Activated naive CD4-positive, alpha-beta T cell treated with anti-CD3 and anti-CD28 coated beads, Interleukin-2, amount 10 ng/mL, durations not matched to agents 7 days and 5 days (primary cell): ENCODE data around the gene GLYR1.

ENCODE experiments used
- CTCF ChIA-PET: fragments of 350-600 bp; sonication (Branson Sonifier 250); formaldehyde crosslinking; loops from one replicate; lab custom pipeline; 2021; ENCODE audit warnings: antibody characterized with exemption; lab: Charles Lee
- DNase-seq: peaks from one replicate; pipeline ENCODE4 v3.0.0-alpha.2; 2020
- H3K27ac Mint-ChIP-seq: one replicate; pipeline ENCODE4 v1.8.0; 2021; ENCODE audit warnings: mild to moderate bottlenecking, moderate library complexity, mixed read lengths
- H3K27me3 Mint-ChIP-seq: one replicate; pipeline ENCODE4 v1.8.0; 2021; ENCODE audit warnings: mild to moderate bottlenecking, mixed read lengths
- H3K36me3 Mint-ChIP-seq: one replicate; pipeline ENCODE4 v1.8.0; 2021; ENCODE audit warnings: mixed read lengths
- H3K4me1 Mint-ChIP-seq: one replicate; pipeline ENCODE4 v1.8.0; 2021; ENCODE audit warnings: mixed read lengths
- H3K4me3 Mint-ChIP-seq: one replicate; pipeline ENCODE4 v1.8.0; 2021; ENCODE audit warnings: mild to moderate bottlenecking, moderate library complexity, mixed read lengths
- H3K9me3 Mint-ChIP-seq: one replicate; pipeline ENCODE4 v1.8.0; 2021; ENCODE audit warnings: mixed read lengths

The GLYR1 gene

GRCh38 chr16:4869147-4869805 lies 22.2 kb upstream of the GLYR1 start:
- Mint-ChIP-seq H3K4me3 (no peak overlapping the region), H3K36me3 (peaks cover 48% of the 10 kb centered on the region), H3K27ac (peak overlapping the region; percentile 26), H3K9me3 (no peaks in the 10 kb centered on the region), H3K27me3 (no peaks in the 10 kb centered on the region), H3K4me1 (peaks cover 13% of the 10 kb centered on the region)
- no peak for DNase-seq
- CTCF ChIA-PET = no interaction called here

GRCh38 chr16:4868535-4868934 lies 21.4 kb upstream of the GLYR1 start:
- CTCF ChIA-PET = no interaction called here
- Mint-ChIP-seq H3K4me3 (no peak overlapping the region), H3K9me3 (no peaks in the 10 kb centered on the region), H3K27me3 (no peaks in the 10 kb centered on the region), H3K27ac (no peak overlapping the region), H3K36me3 (peaks cover 48% of the 10 kb centered on the region), H3K4me1 (peaks cover 13% of the 10 kb centered on the region)
- no peak for DNase-seq

GRCh38 chr16:4868026-4868425 lies 20.9 kb upstream of the GLYR1 start:
- H3K9me3 Mint-ChIP-seq = no peaks in the 10 kb centered on the region
- DNase-seq = no peak
- H3K27ac Mint-ChIP-seq = no peak overlapping the region
- H3K4me3 Mint-ChIP-seq = no peak overlapping the region
- CTCF ChIA-PET = no interaction called here
- peaks cover 13% of the 10 kb centered on the region for H3K4me1 Mint-ChIP-seq
- peaks cover 44% of the 10 kb centered on the region for H3K36me3 Mint-ChIP-seq
- no peaks in the 10 kb centered on the region for H3K27me3 Mint-ChIP-seq

GRCh38 chr16:4866586-4866985 lies 19.5 kb upstream of the GLYR1 start:
- CTCF ChIA-PET = no interaction called here

GRCh38 chr16:4865231-4865860 lies 18.3 kb upstream of the GLYR1 start:
- Mint-ChIP-seq H3K9me3 (no peaks in the 10 kb centered on the region), H3K36me3 (peaks cover 36% of the 10 kb centered on the region), H3K4me1 (no peaks in the 10 kb centered on the region), H3K27ac (no peak overlapping the region), H3K4me3 (no peak overlapping the region), H3K27me3 (no peaks in the 10 kb centered on the region)
- DNase-seq = no peak
- CTCF ChIA-PET = no interaction called here

More at GRCh38 chr16:4866586-4866985, 19.5 kb upstream of the GLYR1 start:
- H3K4me3 Mint-ChIP-seq = no peak overlapping the region
- DNase-seq = no peak
- peaks cover 7% of the 10 kb centered on the region for H3K4me1 Mint-ChIP-seq
- peaks cover 38% of the 10 kb centered on the region for H3K36me3 Mint-ChIP-seq
- H3K9me3 Mint-ChIP-seq = no peaks in the 10 kb centered on the region
- H3K27me3 Mint-ChIP-seq = no peaks in the 10 kb centered on the region
- H3K27ac Mint-ChIP-seq = no peak overlapping the region

GRCh38 chr16:4864728-4865127 lies 17.6 kb upstream of the GLYR1 start:
- H3K36me3 Mint-ChIP-seq = peaks cover 34% of the 10 kb centered on the region
- CTCF ChIA-PET = no interaction called here
- H3K27me3 Mint-ChIP-seq = no peaks in the 10 kb centered on the region
- H3K27ac Mint-ChIP-seq = no peak overlapping the region
- H3K9me3 Mint-ChIP-seq = no peaks in the 10 kb centered on the region
- no peak for DNase-seq
- no peaks in the 10 kb centered on the region for H3K4me1 Mint-ChIP-seq
- no peak overlapping the region for H3K4me3 Mint-ChIP-seq

GRCh38 chr16:4862639-4863038 lies 15.6 kb upstream of the GLYR1 start:
- Mint-ChIP-seq H3K27ac (no peak overlapping the region), H3K4me1 (no peaks in the 10 kb centered on the region), H3K36me3 (peaks cover 47% of the 10 kb centered on the region), H3K9me3 (no peaks in the 10 kb centered on the region), H3K4me3 (no peak overlapping the region), H3K27me3 (no peaks in the 10 kb centered on the region)
- CTCF ChIA-PET = interaction anchor here (1.2 kb wide), 1 partner anchor 69 kb away, joined by 4 read pairs; no protein-coding TSS in a partner anchor
- no peak for DNase-seq

GRCh38 chr16:4860727-4861342 lies 13.7 kb upstream of the GLYR1 start:
- Mint-ChIP-seq H3K9me3 (no peaks in the 10 kb centered on the region), H3K4me1 (no peaks in the 10 kb centered on the region), H3K36me3 (peaks cover 47% of the 10 kb centered on the region), H3K4me3 (no peak overlapping the region), H3K27ac (no peak overlapping the region), H3K27me3 (no peaks in the 10 kb centered on the region)
- CTCF ChIA-PET = no interaction called here
- no peak for DNase-seq

GRCh38 chr16:4859900-4860255 lies 12.8 kb upstream of the GLYR1 start:
- Mint-ChIP-seq H3K36me3 (peaks cover 48% of the 10 kb centered on the region), H3K9me3 (no peaks in the 10 kb centered on the region), H3K27me3 (no peaks in the 10 kb centered on the region), H3K27ac (no peak overlapping the region), H3K4me3 (no peak overlapping the region), H3K4me1 (no peaks in the 10 kb centered on the region)
- CTCF ChIA-PET = no interaction called here
- no peak for DNase-seq

- no peak for DNase-seq
- Mint-ChIP-seq H3K36me3 (peaks cover 47% of the 10 kb centered on the region), H3K4me3 (no peak overlapping the region), H3K27ac (no peak overlapping the region), H3K4me1 (no peaks in the 10 kb centered on the region), H3K27me3 (no peaks in the 10 kb centered on the region), H3K9me3 (no peaks in the 10 kb centered on the region)
- CTCF ChIA-PET = no interaction called here
Observed at GRCh38 chr16:4859190-4859899, 12.3 kb upstream of the GLYR1 start.

- no peaks in the 10 kb centered on the region for H3K9me3 Mint-ChIP-seq
- no peak overlapping the region for H3K4me3 Mint-ChIP-seq
- H3K27me3 Mint-ChIP-seq = no peaks in the 10 kb centered on the region
- CTCF ChIA-PET = no interaction called here
- no peak overlapping the region for H3K27ac Mint-ChIP-seq
- DNase-seq = no peak
- H3K36me3 Mint-ChIP-seq = peaks cover 52% of the 10 kb centered on the region
- H3K4me1 Mint-ChIP-seq = peaks cover 17% of the 10 kb centered on the region
Observed at GRCh38 chr16:4855804-4856203, 8.7 kb upstream of the GLYR1 start.

- CTCF ChIA-PET = no interaction called here
- no peaks in the 10 kb centered on the region for H3K9me3 Mint-ChIP-seq
- H3K36me3 Mint-ChIP-seq = peaks cover 49% of the 10 kb centered on the region
- no peak for DNase-seq
- peaks cover 21% of the 10 kb centered on the region for H3K4me1 Mint-ChIP-seq
- H3K4me3 Mint-ChIP-seq = no peak overlapping the region
- H3K27me3 Mint-ChIP-seq = no peaks in the 10 kb centered on the region
- H3K27ac Mint-ChIP-seq = no peak overlapping the region
Observed at GRCh38 chr16:4855371-4855770, 8.3 kb upstream of the GLYR1 start.

GRCh38 chr16:4852221-4852872 lies 5.3 kb upstream of the GLYR1 start:
- CTCF ChIA-PET = no interaction called here
- no peak overlapping the region for H3K4me3 Mint-ChIP-seq
- H3K9me3 Mint-ChIP-seq = no peaks in the 10 kb centered on the region
- no peak for DNase-seq
- H3K27ac Mint-ChIP-seq = no peak overlapping the region
- peaks cover 44% of the 10 kb centered on the region for H3K4me1 Mint-ChIP-seq
- peaks cover 28% of the 10 kb centered on the region for H3K36me3 Mint-ChIP-seq
- no peaks in the 10 kb centered on the region for H3K27me3 Mint-ChIP-seq

GRCh38 chr16:4850211-4850610 lies 3.1 kb upstream of the GLYR1 start:
- DNase-seq = no peak
- Mint-ChIP-seq H3K4me1 (peaks cover 56% of the 10 kb centered on the region), H3K36me3 (peaks cover 36% of the 10 kb centered on the region), H3K4me3 (peak overlapping the region; percentile 7), H3K27me3 (no peaks in the 10 kb centered on the region), H3K9me3 (no peaks in the 10 kb centered on the region), H3K27ac (no peak overlapping the region)
- CTCF ChIA-PET = no interaction called here
